Lung (tissue), 12 donors: ENCODE measurements around the gene SLC35B1. TPM values are rescaled to one million over a fixed set of nuclear protein-coding genes. Genes with fewer than 3 reads are reported as not detected.
A peak's percentile ranks its signal among the peaks of the same experiment; 100 is the strongest.

Source experiments
- ATAC-seq: fragments of 200-7000 bp; cut with Tn5 transposase; one replicate; pipeline ENCODE4 v1.9.1; 2020; ENCODE audit warnings: moderate number of reproducible peaks; ENCODE audit not compliant: insufficient read depth, low FRiP score
- DNase-seq, 3 donors: peaks; one replicate each; pipeline ENCODE4 v3.0.0-alpha.2; 2013 to 2017
- H3K27ac ChIP-seq, 2 donors: one replicate each; pipeline ENCODE4 v1.5.1; 2013; ENCODE audit warnings: mild to moderate bottlenecking in 2 of 2, moderate library complexity in 2 of 2, control low read depth in 1 of 2, inconsistent platforms in 1 of 2, low read depth in 1 of 2, low read length in 1 of 2
- H3K27me3 ChIP-seq, 3 donors: one replicate each; pipeline ENCODE4 v1.5.1; 2013; ENCODE audit warnings: low read length in 2 of 3; ENCODE audit not compliant: control insufficient read depth in 3 of 3, insufficient read depth in 3 of 3
- H3K36me3 ChIP-seq, 4 donors: one replicate each; pipeline ENCODE4 v1.5.1; 2013; ENCODE audit warnings: low read length in 4 of 4, mild to moderate bottlenecking in 1 of 4, moderate library complexity in 1 of 4; ENCODE audit not compliant: control insufficient read depth in 4 of 4, insufficient read depth in 4 of 4
- H3K4me1 ChIP-seq, 5 donors: one replicate each; pipeline ENCODE4 v1.5.1; 2013; ENCODE audit warnings: low read length in 5 of 5, mild to moderate bottlenecking in 2 of 5, moderate library complexity in 1 of 5; ENCODE audit not compliant: control insufficient read depth in 5 of 5, insufficient read depth in 5 of 5
- H3K4me3 ChIP-seq: one replicate; pipeline ENCODE4 v1.5.1; 2013; ENCODE audit warnings: mild to moderate bottlenecking, control low read depth, moderate library complexity
- H3K9ac ChIP-seq, 2 donors: one replicate each; pipeline ENCODE4 v1.5.1; 2013; ENCODE audit warnings: low read length in 2 of 2, control low read depth in 1 of 2; ENCODE audit not compliant: insufficient read depth in 1 of 2
- H3K9me3 ChIP-seq, 4 donors: one replicate each; pipeline ENCODE4 v1.5.1; 2013; ENCODE audit warnings: low read length in 3 of 4, mild to moderate bottlenecking in 1 of 4, moderate library complexity in 1 of 4; ENCODE audit not compliant: control insufficient read depth in 4 of 4, insufficient read depth in 3 of 4
- WGBS, 2 donors: extraction: QIAGEN DNeasy Blood & Tissue Kit; methylation state at CpG; one replicate each; pipeline ENCODE4 v1.1.7; 2013; 5-methylcytosine and 5-hydroxymethylcytosine counted together
- polyA plus RNA-seq, 2 donors: library from polyadenylated mRNA; stranded (reverse); fragments of 200-250 nt; gene quantifications; one replicate each; pipeline ENCODE4 v1.2.1, GENCODE V29; 2013
- total RNA-seq, 2 donors: library from RNA; depleted of rRNA in 1 of 2; stranded (reverse); fragments of >200 nt in 1 of 2; gene quantifications; one replicate each; pipeline ENCODE4 v1.2.1, GENCODE V29; 2014 to 2021
- TF ChIP-seq, protein P1 (sequence below): IDR thresholded peaks from 2 replicates; pipeline ENCODE4 v1.5.1; 2012; ENCODE audit warnings: mild to moderate bottlenecking; ENCODE audit errors: control extremely low read depth, extremely low read depth
- donor health status: control.
- donor health status: control.
- donor health status: Bipolar disorder and iron deficiency.
- donor health status: healthy.
- donor health status: DM: yes; HTN: yes; CAD: no.

SLC35B1 gene
- total and polyA plus RNA-seq, 4 donors = 29.5 to 84.1 (median 69.3) TPM

DNA sequence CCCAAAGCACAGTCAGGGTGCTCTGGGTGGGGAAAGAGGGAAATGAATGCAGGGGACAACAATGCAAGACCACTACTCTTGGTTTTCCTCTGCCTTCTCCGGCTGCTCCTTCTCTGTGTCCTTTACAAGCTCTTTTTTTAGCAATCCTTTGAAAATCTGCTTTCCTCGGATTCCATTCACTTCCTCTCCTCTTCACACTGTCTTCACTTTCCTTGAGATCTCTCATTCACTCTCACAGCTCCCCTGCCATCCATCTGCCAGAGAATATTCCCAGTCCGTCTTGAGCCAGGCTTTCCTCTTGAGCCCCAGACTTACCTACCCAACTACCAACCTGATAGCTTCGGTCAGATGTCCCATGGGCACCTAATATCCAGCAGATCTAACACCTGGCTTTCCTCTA, 18.9 kb downstream of the SLC35B1 start:
- Histone ChIP-seq H3K27ac (peak overlapping the region in 1 of 2 donors; percentile 91), H3K4me3 (no peak overlapping the region), H3K36me3 (no peaks in the 10 kb centered on the region), H3K9me3 (no peaks in the 10 kb centered on the region), H3K27me3 (peaks cover 0 to 9% (median 2%) of the 10 kb centered on the region in 3 donors), H3K9ac (no peak overlapping the region), H3K4me1 (peaks cover 0 to 9% (median 5%) of the 10 kb centered on the region in 5 donors)
- DNase-seq (no peak), ATAC-seq (no peak)
- TF ChIP-seq, protein P1, sequence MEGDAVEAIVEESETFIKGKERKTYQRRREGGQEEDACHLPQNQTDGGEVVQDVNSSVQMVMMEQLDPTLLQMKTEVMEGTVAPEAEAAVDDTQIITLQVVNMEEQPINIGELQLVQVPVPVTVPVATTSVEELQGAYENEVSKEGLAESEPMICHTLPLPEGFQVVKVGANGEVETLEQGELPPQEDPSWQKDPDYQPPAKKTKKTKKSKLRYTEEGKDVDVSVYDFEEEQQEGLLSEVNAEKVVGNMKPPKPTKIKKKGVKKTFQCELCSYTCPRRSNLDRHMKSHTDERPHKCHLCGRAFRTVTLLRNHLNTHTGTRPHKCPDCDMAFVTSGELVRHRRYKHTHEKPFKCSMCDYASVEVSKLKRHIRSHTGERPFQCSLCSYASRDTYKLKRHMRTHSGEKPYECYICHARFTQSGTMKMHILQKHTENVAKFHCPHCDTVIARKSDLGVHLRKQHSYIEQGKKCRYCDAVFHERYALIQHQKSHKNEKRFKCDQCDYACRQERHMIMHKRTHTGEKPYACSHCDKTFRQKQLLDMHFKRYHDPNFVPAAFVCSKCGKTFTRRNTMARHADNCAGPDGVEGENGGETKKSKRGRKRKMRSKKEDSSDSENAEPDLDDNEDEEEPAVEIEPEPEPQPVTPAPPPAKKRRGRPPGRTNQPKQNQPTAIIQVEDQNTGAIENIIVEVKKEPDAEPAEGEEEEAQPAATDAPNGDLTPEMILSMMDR = no peak
- 76 to 84% methylated on average over 4 of the region's 4 CpGs for WGBS, 2 donors

DNA sequence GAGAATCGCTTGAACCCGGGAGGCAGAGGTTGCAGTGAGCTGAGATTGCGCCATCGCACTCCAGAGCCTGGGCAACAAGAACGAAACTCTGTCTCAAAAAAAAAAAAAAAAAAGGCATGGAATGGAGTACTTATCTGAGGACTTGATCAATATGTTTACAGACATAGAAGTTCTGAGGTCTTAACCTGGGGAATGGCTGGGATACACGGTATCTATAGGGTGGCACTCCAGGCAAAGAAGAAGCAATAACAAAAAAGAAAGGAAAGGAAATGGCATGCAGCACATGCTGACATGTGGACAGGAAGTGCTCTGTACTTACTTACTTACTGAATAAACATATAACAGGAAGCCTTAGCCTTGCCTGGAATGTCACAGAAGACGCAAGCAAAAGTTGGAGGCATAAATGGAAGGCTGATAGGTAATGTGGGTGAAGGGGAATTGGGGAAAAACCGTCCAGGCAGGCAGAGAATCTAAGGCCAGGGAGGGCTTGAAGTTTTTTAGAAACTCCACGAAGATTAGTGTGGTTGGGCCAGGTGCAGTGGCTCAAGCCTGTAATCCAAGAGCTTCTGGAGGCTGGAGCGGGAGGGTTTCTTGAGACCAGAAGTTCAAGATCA, 19.8 kb downstream of the SLC35B1 start:
- DNase-seq (peak; percentile 30 to 72 (median 55)), ATAC-seq (peak; percentile 36)
- no peak overlapping the region for H3K4me3 ChIP-seq

DNA sequence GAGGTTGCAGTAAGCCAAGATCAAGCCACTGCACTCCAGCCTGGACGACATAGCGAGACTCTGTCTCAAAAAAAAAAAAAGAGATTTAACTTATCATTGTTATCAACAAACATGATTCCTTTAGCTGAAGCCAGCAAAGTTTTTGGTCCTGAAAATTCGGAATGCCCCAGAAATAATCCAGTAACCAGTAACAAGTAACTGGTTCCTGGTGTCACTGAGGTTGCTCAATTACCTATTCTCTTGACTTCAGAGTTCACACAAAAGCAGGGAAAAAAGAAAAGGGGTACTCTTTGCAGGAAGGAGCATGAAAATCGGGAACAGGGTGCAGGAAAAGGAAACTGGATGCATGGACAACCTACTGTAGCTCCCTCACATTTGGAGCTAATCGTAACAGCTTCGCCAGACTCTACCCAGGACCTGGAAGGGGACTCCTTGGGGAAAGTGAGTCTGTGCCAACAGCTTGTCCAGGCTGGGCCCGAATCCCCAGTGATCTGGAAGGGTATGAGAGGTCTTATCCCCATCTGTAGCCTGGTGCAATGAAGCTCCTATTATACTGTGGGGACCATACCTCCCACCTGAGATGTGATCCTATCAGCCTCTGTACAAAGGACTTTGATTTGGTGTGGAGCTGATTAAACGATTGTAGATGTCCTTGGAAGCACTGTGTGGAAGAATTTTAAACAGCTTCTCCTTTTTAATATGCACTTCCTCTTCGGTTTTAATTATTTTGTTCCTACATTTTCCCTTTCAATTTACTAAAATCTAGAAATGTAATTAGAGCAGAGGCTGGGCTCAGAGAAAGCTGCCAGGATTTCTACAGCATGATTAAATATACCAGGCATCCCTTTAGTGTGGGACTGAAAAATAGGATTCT, 26.4 kb downstream of the SLC35B1 start:
- Histone ChIP-seq H3K9ac (no peak overlapping the region), H3K36me3 (no peaks in the 10 kb centered on the region), H3K4me1 (peaks cover 0 to 11% (median 4%) of the 10 kb centered on the region in 5 donors), H3K4me3 (no peak overlapping the region), H3K27me3 (peaks cover 0 to 3% (median 0%) of the 10 kb centered on the region in 3 donors), H3K27ac (no peak overlapping the region), H3K9me3 (no peaks in the 10 kb centered on the region)
- TF ChIP-seq, protein P1 = no peak
- DNase-seq = no peak
- no peak for ATAC-seq
- WGBS, 2 donors = 74% methylated on average over 9 of the region's 9 CpGs

More for the DNA sequence above, 19.8 kb downstream of the SLC35B1 start:
- TF ChIP-seq, protein P1 = no peak
- peaks cover 0 to 9% (median 5%) of the 10 kb centered on the region in 5 donors for H3K4me1 ChIP-seq
- peaks cover 0 to 12% (median 2%) of the 10 kb centered on the region in 3 donors for H3K27me3 ChIP-seq
- no peaks in the 10 kb centered on the region for H3K36me3 ChIP-seq
- 40 to 41% methylated on average over 10 of the region's 10 CpGs for WGBS, 2 donors
- peak overlapping the region in 1 of 2 donors; percentile 47 for H3K9ac ChIP-seq
- H3K9me3 ChIP-seq = no peaks in the 10 kb centered on the region
- H3K27ac ChIP-seq = peak overlapping the region; percentile 69 to 91
